Peyer's patch (tissue), 4 donors: ENCODE results near the gene CRACDL.

ENCODE experiments used
- POLR2A ChIP-seq, 2 donors: fragments of 450-650 bp; IDR thresholded peaks; one replicate each; pipeline ENCODE4 v1.5.1; 2017; ENCODE audit warnings: antibody characterized with exemption in 2 of 2, mild to moderate bottlenecking in 2 of 2, moderate library complexity in 2 of 2
- TF ChIP-seq, protein P1 (sequence below), 6 experiments: fragments of 450-650 bp in 4 of 6; fragments of 200-600 bp in 2 of 6; sonication (generic) in 1 of 6; IDR thresholded peaks; one replicate each; pipeline ENCODE4 v1.5.1; 2017 to 2019; ENCODE audit warnings: antibody characterized with exemption in 6 of 6, mild to moderate bottlenecking in 3 of 6, moderate library complexity in 1 of 6

DNA sequence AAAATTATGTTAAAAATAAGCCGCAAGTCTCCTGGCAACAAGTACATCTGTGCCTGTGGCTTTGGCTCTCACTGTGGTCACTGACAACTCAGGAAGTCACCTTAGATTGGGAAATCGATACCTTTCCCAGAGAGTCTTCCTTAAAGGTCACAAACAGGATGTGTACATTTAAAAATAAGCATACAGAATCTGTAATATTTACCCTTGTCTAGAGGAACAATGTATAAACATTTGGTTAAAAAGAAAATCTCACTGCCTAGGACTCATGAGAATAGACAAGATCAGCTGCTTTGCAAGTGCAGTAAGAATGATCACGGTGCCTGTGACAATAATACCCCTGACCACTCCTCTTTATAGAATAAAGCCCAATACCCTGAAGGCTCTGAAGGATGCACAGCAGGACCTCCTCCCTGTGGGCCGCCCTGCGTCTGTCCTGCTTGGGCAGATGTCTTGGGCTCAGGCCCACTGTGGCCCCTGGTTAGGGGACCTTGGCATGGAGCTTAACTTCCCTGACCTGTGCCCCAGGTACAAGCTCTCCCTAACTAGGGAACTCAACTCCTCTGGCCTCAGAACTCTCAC is 107.1 kb downstream of the CRACDL start:
- TF ChIP-seq, protein P1, sequence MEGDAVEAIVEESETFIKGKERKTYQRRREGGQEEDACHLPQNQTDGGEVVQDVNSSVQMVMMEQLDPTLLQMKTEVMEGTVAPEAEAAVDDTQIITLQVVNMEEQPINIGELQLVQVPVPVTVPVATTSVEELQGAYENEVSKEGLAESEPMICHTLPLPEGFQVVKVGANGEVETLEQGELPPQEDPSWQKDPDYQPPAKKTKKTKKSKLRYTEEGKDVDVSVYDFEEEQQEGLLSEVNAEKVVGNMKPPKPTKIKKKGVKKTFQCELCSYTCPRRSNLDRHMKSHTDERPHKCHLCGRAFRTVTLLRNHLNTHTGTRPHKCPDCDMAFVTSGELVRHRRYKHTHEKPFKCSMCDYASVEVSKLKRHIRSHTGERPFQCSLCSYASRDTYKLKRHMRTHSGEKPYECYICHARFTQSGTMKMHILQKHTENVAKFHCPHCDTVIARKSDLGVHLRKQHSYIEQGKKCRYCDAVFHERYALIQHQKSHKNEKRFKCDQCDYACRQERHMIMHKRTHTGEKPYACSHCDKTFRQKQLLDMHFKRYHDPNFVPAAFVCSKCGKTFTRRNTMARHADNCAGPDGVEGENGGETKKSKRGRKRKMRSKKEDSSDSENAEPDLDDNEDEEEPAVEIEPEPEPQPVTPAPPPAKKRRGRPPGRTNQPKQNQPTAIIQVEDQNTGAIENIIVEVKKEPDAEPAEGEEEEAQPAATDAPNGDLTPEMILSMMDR (IDR thresholded peaks at IDR 0.05): no peak
- no peak for TF ChIP-seq POLR2A (IDR thresholded peaks at IDR 0.05)
